Measurements from ENCODE around the gene RAPGEF5.

RAPGEF5 gene

GRCh38 chr7:22154143-22154529, 202.8 kb downstream of the RAPGEF5 start:
- DNase-seq (ENCODE audit: low read depth) = no peak
- no peak for TF ChIP-seq CTCF (conservative IDR thresholded peaks at IDR 0.05; ENCODE audit: low read depth, low read length)
- H3K4me3 ChIP-seq (ENCODE audit: low read length) = no peak overlapping the region

GRCh38 chr7:22153432-22154142, 203.4 kb downstream of the RAPGEF5 start:
- no peak for TF ChIP-seq CTCF (conservative IDR thresholded peaks at IDR 0.05; ENCODE audit: low read depth, low read length)
- DNase-seq (ENCODE audit: low read depth) = no peak
- H3K4me3 ChIP-seq (ENCODE audit: low read length) = no peak overlapping the region

DNA sequence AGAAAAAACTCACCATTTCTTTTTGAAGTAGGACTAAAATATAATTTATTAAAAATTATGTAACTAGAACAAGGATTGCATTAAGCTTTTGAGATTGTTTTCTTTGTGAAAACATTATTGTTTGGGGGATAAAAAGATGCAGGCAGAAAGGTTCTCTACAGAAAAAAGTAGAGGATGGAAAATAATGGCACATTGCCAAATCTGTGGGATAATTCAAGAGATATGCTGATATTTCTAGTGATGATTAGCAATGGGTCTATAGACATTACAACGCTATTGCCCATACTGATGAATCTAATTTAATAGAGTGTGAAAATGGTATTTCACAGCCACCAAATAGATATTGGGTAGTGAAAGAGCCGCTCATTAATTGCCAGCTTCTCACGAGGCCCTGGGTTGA, 204.3 kb downstream of the RAPGEF5 start:
- TF ChIP-seq CTCF (conservative IDR thresholded peaks at IDR 0.05; ENCODE audit: low read depth, low read length) = no peak
- H3K4me3 ChIP-seq (ENCODE audit: low read length) = no peak overlapping the region
- no peak for DNase-seq (ENCODE audit: low read depth)

DNA sequence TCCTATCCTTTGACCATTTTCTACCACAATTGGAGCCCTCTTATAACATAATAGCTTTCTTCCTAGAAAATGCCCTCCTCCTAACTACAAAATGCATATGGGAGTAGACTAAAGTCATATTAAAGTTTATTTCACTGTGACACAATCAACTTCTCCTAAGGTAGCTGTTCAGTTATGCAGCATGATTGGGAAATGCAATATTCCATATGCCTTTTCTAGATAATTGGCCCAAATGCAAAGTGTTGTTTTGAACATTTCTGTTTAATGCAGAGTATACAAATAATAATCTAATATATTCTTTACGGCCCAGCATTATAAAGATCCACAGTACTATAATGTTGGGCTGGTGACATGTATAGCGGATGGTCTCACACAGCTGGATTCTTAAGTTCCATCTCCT, 205.1 kb downstream of the RAPGEF5 start:
- no peak for DNase-seq (ENCODE audit: low read depth)
- TF ChIP-seq CTCF (conservative IDR thresholded peaks at IDR 0.05; ENCODE audit: low read depth, low read length) = no peak
- H3K4me3 ChIP-seq (ENCODE audit: low read length) = no peak overlapping the region

GRCh38 chr7:22150221-22150620, 206.7 kb downstream of the RAPGEF5 start:
- DNase-seq (ENCODE audit: low read depth) = peak; percentile 60

GRCh38 chr7:22147868-22148267, 209.1 kb downstream of the RAPGEF5 start:
- TF ChIP-seq CTCF (conservative IDR thresholded peaks at IDR 0.05; ENCODE audit: low read depth, low read length) = no peak
- DNase-seq (ENCODE audit: low read depth) = no peak
- H3K4me3 ChIP-seq (ENCODE audit: low read length) = no peak overlapping the region

More at GRCh38 chr7:22150221-22150620, 206.7 kb downstream of the RAPGEF5 start:
- H3K4me3 ChIP-seq (ENCODE audit: low read length) = no peak overlapping the region
- no peak for TF ChIP-seq CTCF (conservative IDR thresholded peaks at IDR 0.05; ENCODE audit: low read depth, low read length)

- no peak for TF ChIP-seq CTCF (conservative IDR thresholded peaks at IDR 0.05; ENCODE audit: low read depth, low read length)
- H3K4me3 ChIP-seq (ENCODE audit: low read length) = peak overlapping the region; percentile 30
- DNase-seq (ENCODE audit: low read depth) = no peak
These were observed 209.9 kb downstream of the RAPGEF5 start for GRCh38 chr7:22146961-22147512.

Measured in retinal pigment epithelial cell (primary cell).